SK-N-SH treated with all-trans-retinoic acid at 6 μM for 48 hours (cell line): Measurements from ENCODE around the gene GDA.

Experiments used
- ATAC-seq: fragments of 200-7000 bp; cut with Tn5 transposase; 3 replicates; pipeline ENCODE4 v1.9.1; 2020; ENCODE audit warnings: mild to moderate bottlenecking, moderate library complexity
- ARNTL ChIP-seq: fragments of 450-650 bp; formaldehyde crosslinking; IDR thresholded peaks from 2 replicates; pipeline ENCODE4 v1.5.0; 2020; ENCODE audit warnings: low read depth, mild to moderate bottlenecking, moderate library complexity, borderline replicate concordance
- CREB5 ChIP-seq: fragments of 250-450 bp; sonication (Bioruptor Pico); IDR thresholded peaks from 2 replicates; pipeline ENCODE4 v1.5.1; 2020; ENCODE audit warnings: low read depth, mild to moderate bottlenecking, moderate library complexity
- CSDC2 ChIP-seq: fragments of 250-450 bp; sonication (Bioruptor Pico); IDR thresholded peaks from 2 replicates; pipeline ENCODE4 v1.5.0; 2020; ENCODE audit warnings: mild to moderate bottlenecking, moderate library complexity
- CSRNP3 ChIP-seq: fragments of 250-450 bp; sonication (Bioruptor Pico); IDR thresholded peaks from 2 replicates; pipeline ENCODE4 v1.5.1; 2021; ENCODE audit warnings: mild to moderate bottlenecking, moderate library complexity
- ESRRG ChIP-seq: fragments of 250-450 bp; sonication (Bioruptor Pico); IDR thresholded peaks from 2 replicates; pipeline ENCODE4 v1.6.1; 2021; ENCODE audit warnings: mild to moderate bottlenecking
- GLIS3 ChIP-seq: fragments of 250-450 bp; sonication (Bioruptor Pico); IDR thresholded peaks from 2 replicates; pipeline ENCODE4 v1.5.0; 2020; ENCODE audit warnings: mild to moderate bottlenecking, moderate library complexity
- ISL1 ChIP-seq: fragments of 250-450 bp; sonication (Bioruptor Pico); IDR thresholded peaks from 2 replicates; pipeline ENCODE4 v2.1.2; 2022; ENCODE audit warnings: mild to moderate bottlenecking, moderate library complexity
- OSR1 ChIP-seq: fragments of 250-450 bp; sonication (Bioruptor Pico); IDR thresholded peaks from 2 replicates; pipeline ENCODE4 v1.8.0; 2022; ENCODE audit warnings: moderate library complexity, mild to moderate bottlenecking, inconsistent platforms
- PATZ1 ChIP-seq: fragments of 250-450 bp; sonication (Bioruptor Pico); IDR thresholded peaks from 2 replicates; pipeline ENCODE4 v1.8.0; 2020; ENCODE audit warnings: mild to moderate bottlenecking, moderate library complexity, borderline replicate concordance
- PPARA ChIP-seq: fragments of 250-450 bp; sonication (Bioruptor Pico); IDR thresholded peaks from 2 replicates; pipeline ENCODE4 v1.5.0; 2020; ENCODE audit warnings: mild to moderate bottlenecking, borderline replicate concordance
- RARB ChIP-seq: fragments of 250-450 bp; sonication (Bioruptor Pico); IDR thresholded peaks from 2 replicates; pipeline ENCODE4 v1.8.0; 2021; ENCODE audit warnings: mild to moderate bottlenecking, moderate library complexity
- SNAI2 ChIP-seq: fragments of 250-450 bp; sonication (Bioruptor Pico); IDR thresholded peaks from 2 replicates; pipeline ENCODE4 v1.5.0; 2020; ENCODE audit warnings: mild to moderate bottlenecking, moderate library complexity
- TCF4 ChIP-seq: fragments of 250-450 bp; sonication (Bioruptor Pico); IDR thresholded peaks from 2 replicates; pipeline ENCODE4 v1.8.0; 2021; ENCODE audit warnings: mild to moderate bottlenecking, moderate library complexity, borderline replicate concordance
- TOX ChIP-seq: fragments of 250-450 bp; sonication (Bioruptor Pico); IDR thresholded peaks from 2 replicates; pipeline ENCODE4 v1.8.0; 2021; ENCODE audit warnings: mild to moderate bottlenecking, moderate library complexity, borderline replicate concordance
- ZFP30 ChIP-seq: fragments of 450-650 bp; formaldehyde crosslinking; IDR thresholded peaks from 2 replicates; pipeline ENCODE4 v1.5.0; 2022; ENCODE audit warnings: mild to moderate bottlenecking, moderate library complexity
- ZNF565 ChIP-seq: fragments of 450-650 bp; formaldehyde crosslinking; conservative IDR thresholded peaks from 2 replicates; pipeline ENCODE4 v1.5.0; 2020; ENCODE audit warnings: low read depth, mild to moderate bottlenecking, moderate library complexity
- ZNF70 ChIP-seq: fragments of 450-650 bp; formaldehyde crosslinking; IDR thresholded peaks from 2 replicates; pipeline ENCODE4 v1.5.0; 2020; ENCODE audit warnings: mild to moderate bottlenecking, moderate library complexity
- ZNF8 ChIP-seq: fragments of 450-650 bp; formaldehyde crosslinking; IDR thresholded peaks from 2 replicates; pipeline ENCODE4 v1.5.0; 2020; ENCODE audit warnings: mild to moderate bottlenecking, moderate library complexity
- TF ChIP-seq, protein P1 (sequence below): fragments of 250-450 bp; sonication (Bioruptor Pico); IDR thresholded peaks from 2 replicates; pipeline ENCODE4 v1.8.0; 2021; ENCODE audit warnings: low read depth, mild to moderate bottlenecking, moderate library complexity, borderline replicate concordance

The GDA gene

DNA sequence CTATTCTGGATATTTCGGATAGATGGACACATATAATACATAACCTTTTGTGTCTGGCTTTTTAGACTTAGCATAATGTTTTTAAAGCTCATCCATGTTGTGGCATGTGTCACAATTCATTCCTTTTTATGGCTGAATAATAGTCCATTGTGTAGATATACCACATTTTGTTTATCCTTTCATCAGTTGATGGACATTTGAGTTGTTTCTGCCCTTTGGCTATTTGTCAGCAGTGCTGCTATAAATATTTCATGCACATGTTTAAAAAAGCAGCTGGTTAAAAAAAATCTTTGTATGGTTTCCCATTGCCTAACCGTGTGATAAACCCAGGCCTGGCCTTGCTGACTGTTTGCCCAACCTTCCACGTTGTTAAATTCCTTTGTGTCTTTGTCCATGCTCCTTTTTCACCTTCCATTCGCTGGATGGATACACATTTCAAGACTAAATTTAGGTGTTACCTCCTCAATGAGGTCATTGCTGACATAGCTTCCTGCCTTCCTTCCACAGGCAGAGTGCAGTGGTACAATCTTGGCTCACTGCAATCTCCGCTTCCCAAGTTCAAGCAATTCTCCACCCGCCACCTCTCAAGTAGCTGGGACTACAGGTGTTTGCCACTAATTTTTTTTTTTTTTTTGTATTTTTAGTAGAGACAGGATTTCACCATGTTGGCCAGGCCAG, 11.3 kb downstream of the GDA start (continued):
- TF ChIP-seq, protein P1, sequence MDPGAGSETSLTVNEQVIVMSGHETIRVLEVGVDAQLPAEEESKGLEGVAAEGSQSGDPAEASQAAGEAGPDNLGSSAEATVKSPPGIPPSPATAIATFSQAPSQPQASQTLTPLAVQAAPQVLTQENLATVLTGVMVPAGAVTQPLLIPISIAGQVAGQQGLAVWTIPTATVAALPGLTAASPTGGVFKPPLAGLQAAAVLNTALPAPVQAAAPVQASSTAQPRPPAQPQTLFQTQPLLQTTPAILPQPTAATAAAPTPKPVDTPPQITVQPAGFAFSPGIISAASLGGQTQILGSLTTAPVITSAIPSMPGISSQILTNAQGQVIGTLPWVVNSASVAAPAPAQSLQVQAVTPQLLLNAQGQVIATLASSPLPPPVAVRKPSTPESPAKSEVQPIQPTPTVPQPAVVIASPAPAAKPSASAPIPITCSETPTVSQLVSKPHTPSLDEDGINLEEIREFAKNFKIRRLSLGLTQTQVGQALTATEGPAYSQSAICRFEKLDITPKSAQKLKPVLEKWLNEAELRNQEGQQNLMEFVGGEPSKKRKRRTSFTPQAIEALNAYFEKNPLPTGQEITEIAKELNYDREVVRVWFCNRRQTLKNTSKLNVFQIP (CRISPR knock-in tag): no peak
- TF ChIP-seq CREB5 (CRISPR knock-in tag): no peak
- no peak for TF ChIP-seq ZNF70
- TF ChIP-seq ISL1 (CRISPR knock-in tag): no peak

- ATAC-seq: no peak
- TF ChIP-seq ZFP30 (no peak), CSRNP3 (CRISPR knock-in tag) (no peak), ZNF8 (CRISPR knock-in tag) (no peak)
- TF ChIP-seq, protein P1 (CRISPR knock-in tag): no peak
Measured at GRCh38 chr9:72165326-72165725, 16.1 kb downstream of the GDA start.

DNA sequence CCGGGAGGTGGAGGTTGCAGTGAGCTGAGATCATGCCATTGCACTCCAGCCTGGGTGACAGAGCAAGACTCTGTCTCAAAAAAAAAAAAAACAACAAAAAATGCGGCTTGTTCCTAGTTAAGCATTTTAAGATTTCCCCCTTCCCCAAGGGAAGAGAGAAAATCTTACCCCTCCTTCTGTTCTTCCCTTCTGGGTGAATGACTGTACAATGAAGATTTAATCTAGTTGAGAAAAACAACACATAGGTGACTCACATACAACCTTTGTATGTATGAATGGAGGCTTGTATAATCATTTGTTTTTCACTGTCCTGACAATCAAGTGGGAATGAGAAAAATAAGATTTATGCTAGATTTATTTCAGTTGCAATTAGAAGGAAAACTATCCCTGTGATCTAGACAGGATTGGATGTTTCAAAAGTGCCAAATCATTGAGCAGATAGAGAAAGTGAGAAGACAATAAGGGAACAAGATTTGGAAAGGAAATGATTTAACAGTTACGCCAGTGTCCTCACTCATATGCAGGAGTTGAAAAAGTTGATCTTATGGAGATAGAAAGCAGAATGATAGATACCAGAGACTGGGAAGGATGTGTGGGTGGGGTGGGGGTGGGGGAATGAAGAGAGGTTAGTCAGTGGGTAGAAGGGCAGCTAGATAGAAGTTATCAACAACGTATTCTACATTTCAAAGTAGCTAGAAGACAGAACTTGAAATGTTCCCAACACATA, 16.7 kb downstream of the GDA start:
- ATAC-seq: no peak
- TF ChIP-seq CSDC2 (CRISPR knock-in tag) (no peak), PPARA (no peak), TOX (CRISPR knock-in tag) (no peak), PATZ1 (CRISPR knock-in tag) (no peak), ESRRG (CRISPR knock-in tag) (no peak), RARB (no peak), ISL1 (CRISPR knock-in tag) (no peak), GLIS3 (CRISPR knock-in tag) (no peak), TCF4 (CRISPR knock-in tag) (no peak), ZNF565 (CRISPR knock-in tag) (no peak), SNAI2 (no peak), CSRNP3 (CRISPR knock-in tag) (no peak), OSR1 (CRISPR knock-in tag) (no peak)

- ATAC-seq: no peak
- no peak for TF ChIP-seq PATZ1 (CRISPR knock-in tag)
- TF ChIP-seq, protein P1 (CRISPR knock-in tag): no peak
- no peak for TF ChIP-seq ARNTL (CRISPR knock-in tag)
Measured at GRCh38 chr9:72168075-72168474, 18.8 kb downstream of the GDA start.
